ENCODE measurements around the gene BEND6.

BEND6 gene

DNA sequence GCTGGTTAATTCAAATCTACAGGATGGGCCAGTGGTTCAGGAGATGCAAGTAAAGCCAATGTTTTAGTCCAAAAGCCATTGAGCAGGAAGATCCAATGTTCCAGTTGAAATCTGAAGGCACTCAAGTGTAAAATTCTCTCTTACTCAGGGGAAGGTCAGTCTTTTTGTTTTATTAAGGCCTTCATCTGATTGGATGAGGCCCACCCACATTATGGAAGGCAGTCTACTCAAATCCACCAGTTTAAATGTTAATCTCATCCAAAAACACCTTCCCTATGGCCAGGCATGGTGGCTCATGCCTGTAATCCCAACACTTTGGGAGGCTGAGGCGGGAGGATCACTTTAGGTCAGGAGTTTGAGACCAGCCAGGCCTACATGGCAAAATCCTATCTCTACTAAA lies 31.3 kb upstream of the BEND6 start:
- no peaks in the 10 kb centered on the region for H3K27me3 ChIP-seq (replicated peaks)
- no peaks in the 10 kb centered on the region for H3K36me3 ChIP-seq (replicated peaks)
- DNase-seq = no peak
- in situ Hi-C loops (cut with HindIII; ENCODE audit: low pct_ligation_motif_present, low sequenced_read_pairs) = no loop called here
- TF ChIP-seq, protein P1, sequence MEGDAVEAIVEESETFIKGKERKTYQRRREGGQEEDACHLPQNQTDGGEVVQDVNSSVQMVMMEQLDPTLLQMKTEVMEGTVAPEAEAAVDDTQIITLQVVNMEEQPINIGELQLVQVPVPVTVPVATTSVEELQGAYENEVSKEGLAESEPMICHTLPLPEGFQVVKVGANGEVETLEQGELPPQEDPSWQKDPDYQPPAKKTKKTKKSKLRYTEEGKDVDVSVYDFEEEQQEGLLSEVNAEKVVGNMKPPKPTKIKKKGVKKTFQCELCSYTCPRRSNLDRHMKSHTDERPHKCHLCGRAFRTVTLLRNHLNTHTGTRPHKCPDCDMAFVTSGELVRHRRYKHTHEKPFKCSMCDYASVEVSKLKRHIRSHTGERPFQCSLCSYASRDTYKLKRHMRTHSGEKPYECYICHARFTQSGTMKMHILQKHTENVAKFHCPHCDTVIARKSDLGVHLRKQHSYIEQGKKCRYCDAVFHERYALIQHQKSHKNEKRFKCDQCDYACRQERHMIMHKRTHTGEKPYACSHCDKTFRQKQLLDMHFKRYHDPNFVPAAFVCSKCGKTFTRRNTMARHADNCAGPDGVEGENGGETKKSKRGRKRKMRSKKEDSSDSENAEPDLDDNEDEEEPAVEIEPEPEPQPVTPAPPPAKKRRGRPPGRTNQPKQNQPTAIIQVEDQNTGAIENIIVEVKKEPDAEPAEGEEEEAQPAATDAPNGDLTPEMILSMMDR (IDR thresholded peaks at IDR 0.05; ENCODE audit: low read depth, low read length, missing control alignments) = no peak
- no peak overlapping the region for H3K27ac ChIP-seq
- H3K4me3 ChIP-seq (ENCODE audit: low read depth, low read length) = no peak overlapping the region

DNA sequence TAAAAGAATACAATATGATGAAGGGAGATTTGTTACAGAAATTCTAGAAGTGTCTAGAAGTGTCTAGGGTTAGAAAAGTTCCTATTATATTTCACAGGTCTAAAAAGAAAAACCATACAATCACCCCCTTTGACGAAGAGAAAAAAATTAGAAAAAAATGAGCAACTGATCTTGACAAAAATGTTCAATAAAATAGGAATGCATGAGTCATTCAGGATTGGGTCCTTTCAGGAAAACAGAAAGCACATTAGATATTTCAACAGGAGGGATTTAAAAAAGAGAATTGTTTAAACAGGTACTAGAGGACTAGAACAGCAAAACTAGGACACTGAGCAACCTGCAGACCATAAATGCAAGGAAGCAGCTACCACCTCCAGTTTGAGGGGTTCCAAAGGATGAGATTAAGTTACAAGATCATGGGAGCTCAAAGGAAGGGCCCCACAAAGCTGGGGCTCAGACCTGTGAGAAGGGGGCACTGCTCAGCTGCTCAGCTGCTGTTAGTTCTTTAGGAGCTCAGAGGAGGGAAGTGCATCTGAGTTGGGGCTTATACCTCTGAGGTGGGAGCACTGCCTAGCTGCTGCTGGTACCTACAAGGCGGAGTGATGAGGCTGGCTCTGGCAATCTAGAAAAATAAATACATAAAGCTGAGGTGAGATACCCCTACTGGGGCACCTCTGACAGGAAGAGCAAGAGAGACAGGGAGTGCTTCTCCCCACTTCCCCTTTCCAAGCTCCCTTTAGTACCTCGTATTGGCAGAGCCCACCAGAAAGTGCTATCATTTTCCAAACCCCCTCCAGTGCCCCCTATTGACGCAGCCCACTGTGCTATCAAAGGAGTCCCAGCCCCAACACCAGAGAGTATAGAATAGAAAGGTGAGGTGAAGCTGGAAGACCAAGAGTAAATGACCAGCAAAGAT lies 27.1 kb upstream of the BEND6 start:
- TF ChIP-seq, protein P1 (IDR thresholded peaks at IDR 0.05; ENCODE audit: low read depth, low read length, missing control alignments) = no peak
- no peak overlapping the region for H3K27ac ChIP-seq
- DNase-seq = no peak
- H3K36me3 ChIP-seq (replicated peaks) = no peaks in the 10 kb centered on the region
- in situ Hi-C loops (cut with HindIII; ENCODE audit: low pct_ligation_motif_present, low sequenced_read_pairs) = no loop called here
- no peak overlapping the region for H3K4me3 ChIP-seq (ENCODE audit: low read depth, low read length)
- no peaks in the 10 kb centered on the region for H3K27me3 ChIP-seq (replicated peaks)

DNA sequence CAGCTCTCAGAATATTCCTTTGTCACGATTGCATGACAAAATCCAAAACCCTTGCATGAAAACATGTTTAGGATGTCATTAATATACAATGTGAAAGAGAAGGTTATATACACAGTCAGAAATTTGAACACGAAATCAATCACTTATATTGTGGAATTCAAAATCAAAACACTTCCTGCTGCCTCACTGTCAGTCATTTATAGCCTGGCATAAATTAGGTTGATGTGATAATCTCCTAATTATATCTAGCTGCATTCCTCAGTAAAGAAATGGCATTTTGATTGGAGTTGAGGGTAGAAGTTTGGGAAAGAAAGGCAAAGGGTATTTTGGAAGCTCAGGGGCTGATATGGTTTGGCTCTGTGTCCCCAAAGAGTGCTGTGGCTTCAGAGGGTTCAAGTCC lies 24.1 kb upstream of the BEND6 start:
- no peak for DNase-seq
- in situ Hi-C loops (cut with HindIII; ENCODE audit: low pct_ligation_motif_present, low sequenced_read_pairs) = no loop called here
- TF ChIP-seq, protein P1 (IDR thresholded peaks at IDR 0.05; ENCODE audit: low read depth, low read length, missing control alignments) = no peak

DNA sequence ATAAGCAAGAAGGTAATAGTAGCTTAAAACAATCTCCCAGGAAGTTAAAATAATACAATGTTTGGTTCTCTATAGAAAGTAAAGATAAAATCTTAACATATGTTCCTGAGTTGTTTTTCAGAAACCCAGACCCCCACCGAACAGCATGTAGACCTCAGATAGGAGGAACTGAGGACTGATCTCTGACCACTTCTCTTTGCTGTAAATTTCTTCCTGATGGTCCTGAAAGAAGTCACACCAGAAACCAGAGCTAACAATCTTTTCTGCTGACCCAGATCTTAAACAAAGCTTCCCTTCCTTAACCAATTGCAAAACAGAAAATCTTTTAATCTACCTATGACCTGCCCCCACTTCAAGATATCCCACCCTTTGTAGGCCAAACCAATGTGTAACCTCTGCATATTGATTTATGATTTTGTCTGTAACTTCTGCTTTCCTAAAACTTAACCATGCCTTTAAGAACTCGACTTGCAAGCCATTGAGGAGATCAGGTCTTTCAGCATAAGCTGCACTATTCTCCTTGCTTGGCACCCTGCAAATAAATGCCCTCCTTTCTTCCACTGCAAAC lies 21.9 kb upstream of the BEND6 start:
- DNase-seq = no peak
- TF ChIP-seq, protein P1 (IDR thresholded peaks at IDR 0.05; ENCODE audit: low read depth, low read length, missing control alignments) = no peak
- Histone ChIP-seq H3K27ac (no peak overlapping the region), H3K36me3 (replicated peaks) (no peaks in the 10 kb centered on the region), H3K4me3 (ENCODE audit: low read depth, low read length) (no peak overlapping the region), H3K27me3 (replicated peaks) (no peaks in the 10 kb centered on the region)
- in situ Hi-C loops (cut with HindIII; ENCODE audit: low pct_ligation_motif_present, low sequenced_read_pairs) = no loop called here

More for the DNA sequence above, 24.1 kb upstream of the BEND6 start:
- no peaks in the 10 kb centered on the region for H3K36me3 ChIP-seq (replicated peaks)
- no peaks in the 10 kb centered on the region for H3K27me3 ChIP-seq (replicated peaks)
- no peak overlapping the region for H3K4me3 ChIP-seq (ENCODE audit: low read depth, low read length)
- no peak overlapping the region for H3K27ac ChIP-seq

DNA sequence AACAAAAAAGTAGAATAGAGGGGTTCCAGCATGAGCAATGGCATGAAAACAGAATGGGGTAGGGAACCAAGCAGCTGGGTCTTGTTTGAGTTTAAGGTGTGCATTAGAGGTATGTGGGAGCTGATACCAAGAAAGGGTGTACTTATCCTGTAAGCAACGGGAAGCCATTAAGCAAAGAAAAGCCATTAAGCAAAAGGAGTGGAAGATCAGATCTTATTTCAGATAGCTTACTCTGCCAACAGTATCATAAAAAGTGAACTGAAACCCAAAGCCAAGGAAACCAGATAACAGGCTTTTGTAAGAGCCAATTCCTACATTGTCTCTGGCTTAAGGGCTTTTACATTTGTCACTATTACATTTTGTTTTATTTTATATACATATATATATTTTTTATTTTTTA lies 21.3 kb upstream of the BEND6 start:
- Histone ChIP-seq H3K27me3 (replicated peaks) (no peaks in the 10 kb centered on the region), H3K36me3 (replicated peaks) (no peaks in the 10 kb centered on the region), H3K4me3 (ENCODE audit: low read depth, low read length) (no peak overlapping the region), H3K27ac (no peak overlapping the region)
- in situ Hi-C loops (cut with HindIII; ENCODE audit: low pct_ligation_motif_present, low sequenced_read_pairs) = no loop called here
- DNase-seq = no peak
- TF ChIP-seq, protein P1 (IDR thresholded peaks at IDR 0.05; ENCODE audit: low read depth, low read length, missing control alignments) = no peak

Data from brain microvascular endothelial cell (primary cell).